Esophagus muscularis mucosa (tissue), 4 donors: ENCODE measurements around the gene AGXT.

Source experiments
- CTCF ChIP-seq, 3 experiments: fragments of 200-600 bp in 2 of 3; fragments of 450-650 bp in 1 of 3; sonication (generic) in 2 of 3; IDR thresholded peaks; one replicate each; pipeline ENCODE4 v1.5.1; 2017 to 2019; ENCODE audit warnings: antibody characterized with exemption in 3 of 3, mild to moderate bottlenecking in 2 of 3, moderate library complexity in 1 of 3
- EP300 ChIP-seq: sonication (generic); formaldehyde crosslinking; IDR thresholded peaks from one replicate; pipeline ENCODE4 v1.6.1; 2017; ENCODE audit warnings: antibody characterized with exemption
- POLR2A ChIP-seq: fragments of 450-650 bp; IDR thresholded peaks from one replicate; pipeline ENCODE4 v1.6.1; 2017; ENCODE audit warnings: antibody characterized with exemption, moderate library complexity, mild to moderate bottlenecking, low read depth
- POLR2AphosphoS5 ChIP-seq, 2 donors: sonication (generic); formaldehyde crosslinking; IDR thresholded peaks; one replicate each; pipeline ENCODE4 v1.6.1; 2017; ENCODE audit warnings: antibody characterized with exemption in 2 of 2

DNA sequence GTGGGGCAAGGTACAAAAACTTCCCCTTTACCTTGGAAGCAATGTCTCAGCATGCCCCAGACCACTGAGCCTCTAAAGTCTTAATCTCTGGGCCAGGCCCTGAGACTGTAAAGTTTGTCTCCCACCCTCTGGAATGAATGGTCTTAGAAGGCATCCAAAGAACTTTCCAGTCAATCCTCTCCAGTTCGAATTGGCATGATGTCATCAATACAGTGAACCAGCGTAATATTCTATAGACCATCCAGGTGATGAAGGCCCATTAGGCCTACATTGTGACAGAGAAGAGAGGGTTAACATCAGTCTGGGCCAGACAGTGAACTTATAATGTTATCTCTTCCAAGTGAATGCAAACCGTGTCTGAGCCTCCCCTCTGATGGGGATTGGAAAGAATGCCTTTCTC, 16.1 kb downstream of the AGXT start:
- no peak for TF ChIP-seq CTCF (IDR thresholded peaks at IDR 0.05)
- TF ChIP-seq POLR2AphosphoS5 (IDR thresholded peaks at IDR 0.05) = no peak
- no peak for TF ChIP-seq EP300
- no peak for TF ChIP-seq POLR2A
